Measurements from ENCODE around the gene ADGRV1. TPM values are rescaled to one million over a fixed set of nuclear protein-coding genes. Genes with fewer than 3 reads are reported as not detected.

ADGRV1 gene
- polyA plus RNA-seq, 2 of the 4 experiments (the other 2 are of a cell fraction): 0.70 to 3.7 TPM

DNA sequence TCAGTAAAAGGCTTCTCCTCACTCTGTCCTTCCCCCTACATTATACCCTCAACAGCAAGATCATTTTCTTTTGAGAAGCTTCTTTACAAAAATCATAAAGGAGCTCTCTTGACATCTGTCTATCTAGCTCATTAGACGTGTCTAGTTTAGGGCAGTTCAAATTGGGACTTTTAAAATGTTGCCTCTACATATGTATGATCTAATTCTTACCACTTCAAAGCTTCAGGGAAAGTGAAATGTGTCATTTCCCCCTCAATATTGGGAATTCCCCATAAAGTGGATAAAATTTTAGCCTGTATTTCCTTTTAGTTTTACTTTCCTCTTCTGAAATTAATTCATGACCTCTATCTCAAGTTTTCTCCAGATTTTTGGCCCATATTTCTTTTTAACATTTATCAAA, 500.8 kb downstream of the ADGRV1 start:
- no peak overlapping the region for H3K4me3 ChIP-seq
- CTCF ChIA-PET: interaction anchor here (1.0 to 1.6 kb wide), 3 partner anchors 12 to 128 kb away, joined by 3 to 6 read pairs (median 4); no protein-coding TSS in a partner anchor
- no peak overlapping the region; a peak in 1 of 6 replicates for H3K27ac ChIP-seq
- no peaks in the 10 kb centered on the region for H3K9me3 ChIP-seq
- ATAC-seq (no peak), FAIRE-seq (no peak), DNase-seq (ENCODE audit: low read depth in 1 of 2, low spot score in 1 of 2) (no peak)
- TF ChIP-seq POLR2A (IDR thresholded peaks at IDR 0.05; ENCODE audit: low read length) (no peak), SMC3 (IDR thresholded peaks at IDR 0.05) (no peak), CHD4 (IDR thresholded peaks at IDR 0.05; ENCODE audit: borderline replicate concordance) (no peak), NPAS2 (CRISPR knock-in tag; IDR thresholded peaks at IDR 0.05; ENCODE audit: borderline replicate concordance) (no peak), MYC (IDR thresholded peaks at IDR 0.05; ENCODE audit: borderline replicate concordance, low read length) (no peak), BHLHE40 (IDR thresholded peaks at IDR 0.05; ENCODE audit: low read depth, low read length) (no peak), CHD2 (IDR thresholded peaks at IDR 0.05; ENCODE audit: low read length, partially characterized antibody) (no peak), KDM5A (IDR thresholded peaks at IDR 0.05) (no peak), FOXS1 (CRISPR knock-in tag; IDR thresholded peaks at IDR 0.05) (no peak), HOXB5 (CRISPR knock-in tag; IDR thresholded peaks at IDR 0.05) (no peak), NFE2L2 (conservative IDR thresholded peaks at IDR 0.05; ENCODE audit: low read length) (no peak), FOSL2 (IDR thresholded peaks at IDR 0.05) (no peak), FOSL2 (CRISPR knock-in tag; IDR thresholded peaks at IDR 0.05) (no peak), REST (IDR thresholded peaks at IDR 0.05) (no peak), USF2 (IDR thresholded peaks at IDR 0.05) (no peak), HMGXB4 (CRISPR knock-in tag; IDR thresholded peaks at IDR 0.05; ENCODE audit: borderline replicate concordance) (no peak)
- TF ChIP-seq, protein P1, sequence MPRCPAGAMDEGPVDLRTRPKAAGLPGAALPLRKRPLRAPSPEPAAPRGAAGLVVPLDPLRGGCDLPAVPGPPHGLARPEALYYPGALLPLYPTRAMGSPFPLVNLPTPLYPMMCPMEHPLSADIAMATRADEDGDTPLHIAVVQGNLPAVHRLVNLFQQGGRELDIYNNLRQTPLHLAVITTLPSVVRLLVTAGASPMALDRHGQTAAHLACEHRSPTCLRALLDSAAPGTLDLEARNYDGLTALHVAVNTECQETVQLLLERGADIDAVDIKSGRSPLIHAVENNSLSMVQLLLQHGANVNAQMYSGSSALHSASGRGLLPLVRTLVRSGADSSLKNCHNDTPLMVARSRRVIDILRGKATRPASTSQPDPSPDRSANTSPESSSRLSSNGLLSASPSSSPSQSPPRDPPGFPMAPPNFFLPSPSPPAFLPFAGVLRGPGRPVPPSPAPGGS (IDR thresholded peaks at IDR 0.05): no peak
- WGBS (ENCODE audit: missing lambda C conversion rate): 71% methylated on average over 1 of the region's 1 CpG
- POLR2A ChIA-PET: no interaction called here
- peaks cover 24% of the 10 kb centered on the region for H3K4me1 ChIP-seq
- H3K4me2 ChIP-seq: no peak overlapping the region

- WGBS (ENCODE audit: missing lambda C conversion rate): 72% methylated on average over 2 of the region's 2 CpGs
- CTCF ChIA-PET: interaction anchor here (1.9 kb wide), 1 partner anchor 25 kb away, joined by 4 read pairs; no protein-coding TSS in a partner anchor
- FAIRE-seq: no peak
- Histone ChIP-seq H3K4me1 (peaks cover 24% of the 10 kb centered on the region), H3K4me2 (no peak overlapping the region), H3K9me3 (no peaks in the 10 kb centered on the region), H3K27ac (0 out of 6 replicates have a peak overlapping the region, but pooled peaks of 1 of the 2 experiments have one; percentile 9), H3K4me3 (no peak overlapping the region)
- ATAC-seq: no peak
- POLR2A ChIA-PET: no interaction called here
- TF ChIP-seq KDM5A (IDR thresholded peaks at IDR 0.05) (no peak), MAFK (IDR thresholded peaks at IDR 0.05; ENCODE audit: partially characterized antibody) (peak; percentile 2)
- no peak for DNase-seq (ENCODE audit: low read depth in 1 of 2, low spot score in 1 of 2)
Observed at GRCh38 chr5:91061094-91061493, 502.5 kb downstream of the ADGRV1 start.
